Posterior cingulate gyrus (tissue), 11 donors: ENCODE measurements around the gene HAUS3.

Experiments
- DNase-seq, 10 donors: peaks; one replicate each; pipeline versions ENCODE4 v3.0.0 to v3.0.0-alpha.2; 2020 to 2021; ENCODE audit warnings: mixed read lengths in 3 of 10
- intact Hi-C: fragments of 100-400 bp; cut with DNase I; formaldehyde crosslinking; loops from one replicate; pipeline ENCODE4 v1.15.1; 2023

The HAUS3 gene, protein sequence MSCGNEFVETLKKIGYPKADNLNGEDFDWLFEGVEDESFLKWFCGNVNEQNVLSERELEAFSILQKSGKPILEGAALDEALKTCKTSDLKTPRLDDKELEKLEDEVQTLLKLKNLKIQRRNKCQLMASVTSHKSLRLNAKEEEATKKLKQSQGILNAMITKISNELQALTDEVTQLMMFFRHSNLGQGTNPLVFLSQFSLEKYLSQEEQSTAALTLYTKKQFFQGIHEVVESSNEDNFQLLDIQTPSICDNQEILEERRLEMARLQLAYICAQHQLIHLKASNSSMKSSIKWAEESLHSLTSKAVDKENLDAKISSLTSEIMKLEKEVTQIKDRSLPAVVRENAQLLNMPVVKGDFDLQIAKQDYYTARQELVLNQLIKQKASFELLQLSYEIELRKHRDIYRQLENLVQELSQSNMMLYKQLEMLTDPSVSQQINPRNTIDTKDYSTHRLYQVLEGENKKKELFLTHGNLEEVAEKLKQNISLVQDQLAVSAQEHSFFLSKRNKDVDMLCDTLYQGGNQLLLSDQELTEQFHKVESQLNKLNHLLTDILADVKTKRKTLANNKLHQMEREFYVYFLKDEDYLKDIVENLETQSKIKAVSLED

DNA sequence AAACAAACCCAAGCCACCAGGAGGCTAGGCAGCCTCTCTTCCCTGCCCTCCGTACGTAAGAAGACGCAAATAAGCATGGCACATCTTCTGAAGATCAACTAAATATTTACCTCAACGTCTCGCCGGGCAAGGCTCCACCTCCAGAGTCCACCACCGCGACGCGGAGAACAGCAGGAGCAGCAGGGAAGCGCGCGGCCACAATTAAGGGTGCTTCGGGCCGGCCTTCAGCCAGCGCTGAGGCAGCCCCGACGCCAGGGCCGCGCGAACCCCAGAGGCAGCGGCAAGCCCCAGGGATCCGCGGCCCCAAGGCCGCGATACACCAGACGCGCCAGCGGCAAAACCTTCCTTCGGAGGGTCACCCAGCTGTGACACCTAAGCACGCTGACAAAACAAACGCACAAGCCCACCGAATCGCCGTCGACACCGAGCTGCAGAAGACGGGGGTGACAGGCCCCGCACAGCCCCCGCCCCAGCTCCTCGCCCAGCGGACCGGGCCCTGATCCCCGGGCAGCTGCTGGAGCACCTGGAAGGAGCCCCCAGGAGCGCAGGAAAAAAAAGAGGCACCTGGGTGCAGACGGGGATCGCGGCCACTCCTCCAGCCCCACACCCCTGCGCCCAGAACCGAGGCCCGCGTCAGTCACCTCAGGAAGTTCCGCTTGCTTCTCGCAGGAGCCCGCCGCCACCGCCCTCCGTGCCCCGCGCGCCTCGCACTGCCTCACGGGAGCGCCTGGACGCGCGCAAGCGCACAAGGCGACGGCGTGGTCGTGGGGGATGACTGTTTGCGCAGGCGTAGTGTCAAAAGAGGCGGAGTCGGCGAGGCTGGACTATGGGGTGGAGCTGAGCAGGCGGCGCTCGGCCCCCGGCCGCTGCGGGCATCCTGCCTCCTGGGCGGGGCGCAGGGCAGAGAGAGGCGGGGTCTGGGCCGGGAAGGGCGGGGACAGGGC is at the start of gene HAUS3, which contains the start of gene POLN:
Gene HAUS3, minus strand, starts transcription at position 712 of the 944 bp plus-strand sequence. CDS start 1,175 bp downstream, outside the sequence.
Gene POLN, minus strand, starts transcription at position 712 of the 944 bp plus-strand sequence. CDS start 12,890 bp downstream, outside the sequence.
- peak; percentile 96 to 100 (median 98) for DNase-seq
- intact Hi-C loops, result loop anchor here (2.0 to 5.0 kb wide), 3 partner anchors 176 to 295 kb away; partner anchors contain the start of genes CFAP99, FAM193A, RNF4 and ZFYVE28

DNA sequence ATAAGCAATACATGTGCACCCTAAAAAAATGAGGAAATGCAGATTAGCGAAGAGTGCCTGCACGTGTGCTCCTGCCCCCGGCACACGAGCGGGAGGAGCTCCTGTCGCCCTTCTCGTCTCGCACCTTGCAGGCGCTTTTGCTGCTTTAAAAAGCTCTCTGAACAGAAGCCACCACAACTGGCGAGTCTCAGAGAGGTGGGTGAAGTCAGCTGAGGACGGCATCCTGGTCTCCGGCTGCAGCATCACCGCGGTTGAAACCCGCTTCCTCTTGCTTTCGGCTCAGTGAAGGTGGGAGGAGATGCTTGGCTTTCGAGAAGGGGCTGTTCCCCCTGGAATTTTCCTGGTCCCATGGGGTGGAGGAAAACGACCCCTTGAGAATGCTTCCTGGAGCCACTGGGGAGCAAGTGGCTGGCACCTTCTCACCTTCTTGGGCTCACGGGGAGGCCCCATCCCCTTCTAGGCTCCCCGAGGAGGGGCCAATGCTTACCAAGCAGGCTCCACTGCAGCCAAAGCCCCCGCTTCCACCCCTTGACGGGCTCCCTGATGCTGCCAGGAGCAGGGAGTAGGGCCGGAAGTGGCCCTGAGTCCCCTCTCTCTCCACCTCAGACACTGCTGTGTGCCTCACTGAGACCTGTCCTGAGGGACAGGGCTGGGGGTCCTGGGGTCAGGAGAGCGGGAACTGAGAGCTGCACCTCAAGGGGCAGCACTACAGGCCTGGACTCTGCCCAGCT is 49.2 kb upstream of the HAUS3 start:
- intact Hi-C loops, result no loop called here
- DNase-seq, result peak in 8 of 10 donors; percentile 10 to 92 (median 60)

DNA sequence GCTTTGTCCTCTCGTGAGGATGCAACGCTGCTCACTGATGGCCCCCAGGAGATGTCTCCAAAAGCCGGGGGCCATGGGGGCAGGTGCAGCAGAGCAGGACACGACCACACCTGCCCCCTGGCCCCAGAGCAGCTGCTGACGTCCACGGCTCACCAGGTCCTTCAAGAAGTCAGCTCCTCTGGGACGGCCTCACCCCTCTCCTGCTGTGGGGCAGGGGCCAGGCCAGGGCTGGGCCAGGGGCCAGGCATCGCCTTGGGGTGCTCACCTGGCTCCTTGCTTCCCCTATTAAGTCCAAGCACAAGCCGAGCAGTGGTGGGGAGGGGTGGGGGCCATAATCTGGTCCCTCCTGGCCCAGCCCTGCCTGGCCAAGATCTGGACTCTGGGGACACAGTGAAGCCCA is 48.6 kb upstream of the HAUS3 start:
- peak in 3 of 10 donors; percentile 4 to 17 (median 5) for DNase-seq
- intact Hi-C loops, result no loop called here

DNA sequence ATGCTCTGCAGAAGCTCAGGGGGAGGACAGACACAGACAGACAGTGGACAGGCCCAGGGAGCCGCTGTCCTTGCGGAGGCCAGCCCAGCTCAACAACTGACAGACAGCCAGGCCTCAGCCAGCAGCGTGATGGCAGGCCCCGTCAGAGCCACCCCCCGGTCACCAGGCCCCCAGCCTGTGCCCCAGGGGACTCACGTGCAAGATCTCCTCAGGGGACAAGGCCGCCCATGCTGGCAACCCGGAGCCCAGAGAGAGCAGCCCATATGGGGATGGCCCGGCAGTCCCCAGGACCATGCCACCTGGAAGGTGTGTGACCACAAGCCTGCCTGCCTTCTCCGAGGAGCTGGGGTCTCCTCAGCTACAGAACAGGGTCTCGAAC is 48.0 kb upstream of the HAUS3 start:
- intact Hi-C loops, result no loop called here
- peak in 3 of 10 donors; percentile 4 to 76 (median 50) for DNase-seq

DNA sequence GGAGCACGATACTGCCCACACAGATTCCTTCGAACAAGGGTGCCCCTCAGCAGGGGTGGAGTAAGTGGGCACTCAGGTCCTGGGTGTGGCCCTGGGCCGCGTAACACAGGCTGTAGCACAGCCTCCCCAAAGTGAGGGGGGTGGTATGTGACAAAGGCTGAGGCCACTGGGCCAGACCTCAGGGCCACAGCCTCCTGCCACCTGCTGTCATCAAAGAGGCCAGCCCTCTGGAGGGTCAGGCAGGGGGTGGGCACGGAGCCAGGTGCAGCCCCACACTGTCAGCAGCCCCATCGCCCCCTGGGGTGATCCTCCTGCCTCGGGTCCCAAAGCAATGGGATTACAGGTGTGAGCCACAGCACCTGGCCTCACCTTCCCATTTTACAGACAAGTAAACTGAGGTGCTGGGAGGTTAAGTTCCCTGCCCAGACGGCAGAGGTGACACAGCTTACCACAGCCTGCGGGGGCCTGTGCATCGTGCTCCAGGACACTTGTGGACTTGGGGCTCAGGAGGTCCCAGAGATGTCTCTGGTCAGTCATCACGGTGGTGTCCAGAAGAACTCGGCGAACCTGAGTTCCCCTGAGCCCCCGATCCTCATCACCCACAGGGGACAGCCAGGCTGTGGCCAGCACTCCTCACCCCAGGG is 47.5 kb upstream of the HAUS3 start:
- intact Hi-C loops, result no loop called here

DNA sequence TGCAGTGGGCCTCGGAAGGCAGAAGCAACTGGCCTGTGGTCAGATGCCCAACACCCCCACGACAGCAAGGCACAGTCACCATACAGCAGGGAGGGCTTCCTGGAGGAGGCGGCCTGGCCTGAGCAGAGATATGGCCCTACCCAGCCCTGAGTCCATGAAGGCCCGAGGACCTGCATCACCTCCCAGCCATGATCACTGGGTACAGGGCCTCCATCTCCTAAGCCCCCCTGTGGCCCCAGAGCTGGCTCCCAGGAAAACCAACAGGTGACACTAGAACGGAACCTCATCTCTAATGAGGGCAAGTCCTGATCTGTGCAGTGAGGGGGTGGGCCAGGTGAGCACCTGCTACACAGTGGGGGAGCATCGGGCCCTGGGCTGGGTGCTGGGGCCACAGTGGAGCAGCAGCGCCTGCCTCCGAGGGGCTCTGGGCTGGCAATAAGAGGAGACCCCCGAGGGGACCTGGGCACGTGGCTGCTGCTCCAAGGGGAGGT is 46.2 kb upstream of the HAUS3 start:
- intact Hi-C loops, result no loop called here
- DNase-seq, result peak in 5 of 10 donors; percentile 4 to 60 (median 10)

More for the DNA sequence above, 47.5 kb upstream of the HAUS3 start:
- DNase-seq, result peak in 4 of 10 donors; percentile 5 to 68 (median 30)

DNA sequence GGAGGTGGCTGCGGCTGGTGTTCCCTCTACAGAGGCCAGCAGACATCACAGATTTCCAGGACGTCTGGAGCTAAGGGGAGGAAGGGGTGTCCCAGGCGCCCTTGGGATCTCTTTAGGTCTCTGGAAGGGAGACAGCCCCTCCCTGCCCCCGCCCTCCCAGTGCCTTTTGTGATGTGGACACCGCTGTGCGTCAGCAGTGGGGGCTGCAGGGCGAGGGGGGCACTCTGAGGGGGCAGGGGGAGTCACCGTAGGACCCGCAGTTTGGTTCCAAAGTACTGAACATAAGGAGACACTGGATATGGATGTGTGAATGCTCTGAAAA is 45.6 kb upstream of the HAUS3 start:
- peak in 2 of 10 donors; percentile 1 to 25 for DNase-seq
- intact Hi-C loops, result no loop called here

DNA sequence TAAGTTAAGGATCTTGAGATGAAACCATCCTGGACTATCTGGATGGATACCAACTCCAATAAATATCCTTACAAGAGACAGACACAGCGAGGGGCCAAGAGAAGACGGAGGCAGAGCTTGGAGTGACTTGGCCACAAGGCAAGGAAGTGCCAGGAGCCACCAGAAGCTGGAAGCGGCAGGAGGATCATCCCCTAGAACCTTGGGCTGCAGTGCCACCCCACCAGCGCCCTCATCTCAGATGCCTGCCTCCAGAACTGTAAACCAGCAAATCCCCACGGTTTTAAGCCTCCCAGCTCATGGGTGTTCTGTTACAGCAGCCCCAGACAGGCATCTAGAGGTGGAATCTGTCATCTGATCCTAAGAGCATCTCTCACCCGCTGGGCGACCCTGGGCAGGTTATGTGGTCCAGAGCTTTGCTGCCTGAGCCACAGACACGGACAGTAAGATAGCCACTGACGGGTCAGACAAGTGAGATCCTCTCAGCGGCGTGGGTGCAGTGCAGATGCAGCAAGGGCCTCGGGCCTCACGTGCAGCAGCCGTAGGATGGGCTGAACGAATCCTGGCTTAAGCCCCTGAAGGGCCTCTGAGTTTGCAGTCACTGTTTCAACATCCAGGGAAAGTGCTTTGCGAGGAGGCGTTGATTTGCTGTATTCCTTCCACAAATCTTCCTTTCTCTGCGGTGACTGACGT is 45.1 kb upstream of the HAUS3 start:
- intact Hi-C loops, result no loop called here
- peak in 6 of 10 donors; percentile 6 to 85 (median 21) for DNase-seq

DNA sequence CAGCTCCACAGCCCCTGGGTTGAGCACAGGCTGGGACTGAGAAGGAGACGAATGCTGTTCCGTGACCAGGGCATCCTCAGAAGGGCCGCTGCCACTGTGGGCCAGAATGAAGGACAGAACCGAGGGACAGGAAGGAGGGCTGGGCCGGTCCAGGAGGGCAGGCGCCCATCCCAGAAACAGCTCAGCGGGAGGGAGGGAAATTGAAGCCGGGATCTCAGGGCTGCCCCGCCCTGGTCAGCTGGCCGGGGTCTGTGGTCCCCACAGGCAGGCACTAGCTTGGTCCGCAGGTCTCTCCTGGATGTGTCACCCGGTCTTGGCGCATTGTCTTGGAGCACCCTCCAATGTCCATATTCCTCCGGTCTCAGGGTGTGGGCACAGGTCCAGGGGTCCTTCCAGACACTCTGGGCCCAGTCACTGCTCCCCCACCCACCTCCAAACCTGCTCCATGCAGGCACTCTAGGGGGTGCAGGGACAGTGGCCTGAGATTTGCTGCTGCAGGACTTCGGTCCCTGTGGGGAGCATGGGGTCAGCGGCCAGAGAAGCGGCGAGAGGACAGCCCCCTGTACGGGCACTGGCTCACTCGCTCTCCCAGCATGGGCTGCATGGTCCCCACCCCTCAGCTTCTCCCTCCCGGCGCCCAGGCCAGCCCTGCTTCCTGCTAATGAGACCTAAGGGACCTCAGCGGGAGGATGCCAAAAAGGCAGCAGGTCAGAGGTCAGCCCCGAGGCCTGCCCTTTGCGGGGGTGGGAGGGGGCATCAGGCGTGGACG is 43.9 kb upstream of the HAUS3 start:
- intact Hi-C loops, result no loop called here
- peak in 7 of 10 donors; percentile 5 to 76 (median 16) for DNase-seq

DNA sequence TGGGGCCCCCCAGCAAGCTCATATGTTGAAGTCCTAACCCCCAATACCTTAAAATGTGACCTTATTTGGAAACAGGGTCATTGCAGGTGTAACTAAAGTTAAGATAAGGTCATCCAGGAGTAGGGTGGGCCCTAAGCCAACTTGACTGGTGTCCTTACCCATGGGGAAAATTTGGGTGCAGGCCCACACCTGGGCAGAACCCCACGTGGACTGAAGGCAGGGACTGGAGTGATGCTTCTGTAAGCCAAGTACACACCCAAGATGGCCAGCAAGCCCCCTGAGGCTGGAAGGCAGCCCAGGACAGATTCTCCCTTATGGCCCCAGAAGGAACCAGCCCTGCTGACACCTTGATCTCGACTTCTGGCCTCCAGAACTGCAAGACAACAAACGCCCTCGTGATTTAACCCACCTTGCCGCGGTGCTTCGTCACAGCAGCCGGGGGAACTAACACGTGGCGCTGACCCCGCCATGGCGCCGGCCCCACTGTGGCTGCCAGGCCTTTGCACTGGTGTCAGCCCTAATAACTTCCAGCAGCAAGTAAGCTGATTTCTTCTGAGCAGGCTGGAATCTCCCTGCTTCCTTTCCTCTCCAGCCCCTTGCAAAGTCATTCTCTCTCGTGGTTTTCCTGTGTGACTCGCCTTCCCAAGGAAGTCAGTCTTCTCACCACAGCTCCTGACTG is 43.2 kb upstream of the HAUS3 start:
- intact Hi-C loops, result no loop called here
- peak in 5 of 10 donors; percentile 4 to 71 (median 43) for DNase-seq

DNA sequence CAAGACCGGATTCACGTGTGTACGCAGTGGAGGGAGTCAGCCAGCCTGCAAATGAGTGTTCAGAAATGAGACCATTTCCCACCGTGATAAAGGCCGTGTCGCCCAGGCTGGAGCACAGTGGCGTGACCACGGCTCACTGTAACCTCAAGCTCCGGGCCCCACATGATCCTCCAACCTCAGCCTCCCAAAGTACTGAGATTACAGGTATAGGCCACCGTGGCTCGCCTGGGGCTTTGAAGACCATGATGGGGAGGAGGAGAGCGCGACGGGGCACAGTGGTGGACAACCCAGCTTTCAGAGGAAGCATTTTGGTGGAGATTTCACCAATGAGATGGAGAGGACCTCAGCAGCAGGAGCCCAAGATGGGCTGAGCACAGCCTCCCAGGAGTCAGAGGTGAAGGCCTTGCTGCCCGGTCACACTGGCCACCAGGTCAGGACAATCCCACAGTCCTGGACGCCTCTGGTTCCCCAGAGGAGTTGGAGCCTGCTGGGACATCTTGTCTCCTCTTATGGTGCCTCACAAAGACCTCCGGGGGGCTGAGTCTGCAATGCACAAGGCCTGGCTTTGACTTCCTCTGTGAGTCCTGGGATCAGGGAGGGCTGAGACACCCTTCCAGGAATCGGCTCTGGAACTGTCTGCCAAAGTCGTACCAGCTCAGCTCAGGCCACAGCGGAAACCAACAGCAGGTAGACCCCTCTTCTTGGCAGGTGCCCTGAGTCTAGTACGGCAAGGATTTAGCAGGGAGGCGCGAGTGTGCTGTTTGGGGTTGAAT is 42.4 kb upstream of the HAUS3 start:
- intact Hi-C loops, result no loop called here
- peak in 6 of 10 donors; percentile 3 to 74 (median 10) for DNase-seq

DNA sequence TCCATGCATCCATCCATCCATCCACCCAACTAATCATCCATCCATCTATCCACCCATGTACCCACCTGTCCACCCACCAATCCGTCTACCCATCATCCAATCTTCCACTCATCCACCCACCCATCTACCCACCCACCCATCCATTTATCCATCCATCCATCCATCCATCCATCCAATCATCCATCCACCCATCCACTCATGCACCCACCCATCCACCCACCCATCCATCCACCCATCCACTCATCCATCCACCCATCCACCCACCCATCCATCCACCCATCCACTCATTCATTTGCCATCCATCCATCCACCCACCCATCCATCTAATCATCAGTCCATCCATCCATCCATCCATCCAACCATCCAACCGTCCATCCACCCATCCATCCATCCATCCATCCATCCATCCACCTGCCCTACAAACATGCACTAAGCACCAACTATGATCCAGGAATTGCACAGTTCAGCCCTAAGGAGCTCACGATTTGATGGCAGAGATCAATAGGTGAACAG is 41.3 kb upstream of the HAUS3 start:
- DNase-seq, result no peak
- intact Hi-C loops, result no loop called here

DNA sequence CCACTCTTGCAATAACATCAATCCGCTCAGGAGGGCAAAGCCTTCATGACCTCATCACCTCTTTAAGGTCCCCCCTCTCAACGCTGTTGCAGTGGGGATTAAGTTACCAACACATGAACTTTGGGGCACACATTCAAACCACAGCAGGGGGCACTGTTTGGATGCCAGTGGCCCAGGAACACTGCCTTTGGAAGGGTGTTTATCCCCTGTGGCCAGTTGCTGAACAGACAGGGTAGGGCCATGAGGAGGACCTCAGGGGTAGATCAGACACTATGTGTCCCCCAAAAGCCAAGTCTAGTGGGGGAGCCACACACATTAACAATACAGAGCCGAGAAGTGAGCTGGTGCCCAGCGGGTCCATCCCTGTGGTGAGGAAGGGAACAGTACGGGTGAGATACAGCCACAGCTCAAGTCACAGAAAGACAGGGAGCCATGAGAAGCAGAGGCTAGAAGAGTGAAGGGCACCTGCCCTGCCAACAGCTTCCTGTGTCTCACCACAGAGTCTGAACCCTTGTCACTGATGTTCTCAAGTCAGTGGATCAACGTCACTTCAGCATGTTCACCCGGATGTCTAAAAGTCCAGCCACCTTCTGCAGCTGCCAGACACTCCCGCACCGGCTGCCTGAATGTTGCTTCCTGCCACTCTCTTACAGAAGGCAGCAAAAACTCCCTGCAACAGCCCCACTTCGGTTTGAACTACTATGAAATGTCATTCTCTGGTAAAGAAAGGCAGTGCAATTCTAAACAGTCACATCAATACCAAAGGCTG is 39.8 kb upstream of the HAUS3 start:
- intact Hi-C loops, result no loop called here
- peak in 4 of 10 donors; percentile 5 to 50 (median 21) for DNase-seq

DNA sequence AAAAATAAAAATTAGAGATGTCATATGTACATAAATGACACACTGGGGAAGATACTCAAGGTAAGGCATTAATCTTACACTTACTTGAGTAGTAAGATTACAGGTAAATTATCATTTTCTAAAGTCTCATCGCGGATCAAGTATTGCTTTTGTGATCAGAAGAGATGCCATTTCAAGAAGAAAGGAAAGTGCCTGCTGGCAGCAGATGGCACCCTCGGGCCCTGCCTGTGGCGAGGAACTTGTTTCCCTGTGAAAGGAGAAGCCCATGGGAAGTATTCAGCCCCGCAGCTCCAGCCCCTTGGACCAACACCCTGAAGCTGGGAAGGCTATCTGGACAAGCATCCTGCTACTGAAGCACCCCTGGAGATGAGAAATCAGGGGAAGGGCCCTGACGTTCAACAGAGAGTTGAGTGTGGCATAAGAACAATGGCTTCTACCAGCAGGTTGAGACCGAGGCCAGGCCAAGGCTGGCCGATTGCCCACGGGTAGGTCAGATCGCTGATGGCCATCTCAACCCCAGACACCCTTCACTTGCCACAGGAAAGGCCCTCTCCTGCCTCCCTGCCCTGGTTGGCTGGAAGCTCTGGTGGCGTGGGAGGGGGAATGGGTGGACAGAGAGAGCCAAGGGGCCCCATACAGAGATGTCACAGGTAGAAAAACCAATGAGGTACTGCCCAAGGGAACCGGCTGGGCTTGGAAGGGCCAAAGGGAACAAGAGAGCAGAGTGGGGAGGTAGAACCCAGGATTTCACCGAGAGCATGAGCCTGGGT is 38.8 kb upstream of the HAUS3 start:
- intact Hi-C loops, result no loop called here
- DNase-seq, result peak in 8 of 10 donors; percentile 5 to 94 (median 66)

DNA sequence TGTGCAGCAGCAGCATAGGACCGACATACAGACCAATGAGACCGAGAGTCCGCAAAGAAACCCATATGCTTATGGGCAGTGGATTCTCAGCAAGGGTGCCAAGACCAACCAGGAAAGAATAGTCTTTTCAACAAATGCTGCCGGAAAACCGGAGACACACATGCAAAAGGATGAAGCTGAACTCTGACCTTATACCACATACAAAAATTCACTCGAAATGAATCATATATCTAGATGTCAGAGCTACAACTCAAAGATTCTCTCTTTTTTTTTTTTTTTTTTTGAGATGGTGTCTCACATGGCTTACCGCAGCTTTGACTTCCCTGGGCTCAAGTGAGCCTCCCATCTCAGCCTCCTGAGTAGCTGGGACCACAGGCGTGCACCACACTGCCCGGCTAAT is 36.0 kb upstream of the HAUS3 start:
- intact Hi-C loops, result no loop called here
- peak in 1 of 10 donors; percentile 13 for DNase-seq
